Measurements from ENCODE around the gene AOX1. TPM values are rescaled to one million over a fixed set of nuclear protein-coding genes. Genes with fewer than 3 reads are reported as not detected.
"Not testable (repeated sequence)": the region's sequence is repeated elsewhere in the genome, so short reads cannot be mapped to it uniquely, and the experiment has no call there.

Gene AOX1
- polyA plus RNA-seq (ENCODE audit: insufficient read length in 3 of 3): 1 to 10 TPM; 1.7 to 2.4 (median 2.1) TPM
- long read RNA-seq, donor 1: 0 reads
- long read RNA-seq, donor 2: 0 reads
- long read RNA-seq, donor 3: 0 reads
- long read RNA-seq, donor 4: 0 reads
- long read RNA-seq, donor 5: 0 reads
- long read RNA-seq, donor 6: 0 reads
- long read RNA-seq, donor 7: 0 reads
- long read RNA-seq, donor 8: 0 reads
- long read RNA-seq, donor 9: 0 reads
- long read RNA-seq, donor 10: 0 reads
- long read RNA-seq, donor 11: 0 reads
- long read RNA-seq, donor 12: 0 reads
- long read RNA-seq, donor 13, full-length matches to known transcripts: 1 of 1 reads
- long read RNA-seq, donor 13, partial matches to known transcripts: 0 of 1 reads
- long read RNA-seq, donor 13, other reads (novel, unspliced or antisense): 0 of 1 reads
- long read RNA-seq, donor 14: 0 reads
- long read RNA-seq, donor 15, full-length matches to known transcripts: 1 of 1 reads
- long read RNA-seq, donor 15, partial matches to known transcripts: 0 of 1 reads
- long read RNA-seq, donor 15, other reads (novel, unspliced or antisense): 0 of 1 reads
- long read RNA-seq, donor 16, full-length matches to known transcripts: 1 of 1 reads
- long read RNA-seq, donor 16, partial matches to known transcripts: 0 of 1 reads
- long read RNA-seq, donor 16, other reads (novel, unspliced or antisense): 0 of 1 reads

- peak in 5 of 11 donors; percentile 30 to 52 (median 41) for DNase-seq (ENCODE audit: extremely low read depth in 1 of 11, low read depth in 9 of 11, low spot score in 4 of 11)
Measured at GRCh38 chr2:200585730-200586643, at the start of gene AOX1. TSS of gene AOX1 (plus strand) at chr2:200586014. CDS start at chr2:200586109, 95 bp downstream.

DNA sequence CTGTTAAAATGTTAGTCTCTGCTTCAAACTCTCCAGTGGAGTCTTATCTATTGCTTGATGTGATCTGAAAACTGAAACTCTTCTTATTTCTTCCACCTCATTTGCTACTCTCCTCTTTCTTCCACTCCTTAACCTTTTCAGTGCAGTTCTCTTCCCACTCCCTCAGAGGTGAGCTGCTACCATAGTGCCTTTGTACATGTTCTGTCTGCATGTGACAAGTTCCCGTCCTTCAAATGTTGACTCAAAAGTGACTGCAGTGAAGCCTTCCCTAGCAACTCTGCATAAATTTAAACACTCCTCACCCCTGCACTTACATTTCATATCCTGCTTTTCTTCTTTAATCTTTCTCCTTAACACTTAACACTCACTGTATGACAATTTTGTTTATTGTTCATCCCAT lies 47.7 kb upstream of the AOX1 start:
- DNase-seq (ENCODE audit: extremely low read depth in 1 of 11, low read depth in 9 of 11, low spot score in 4 of 11): no peak

GRCh38 chr2:200540793-200541192 lies 45.0 kb upstream of the AOX1 start:
- DNase-seq (ENCODE audit: extremely low read depth in 1 of 11, low read depth in 9 of 11, low spot score in 4 of 11): no peak

DNA sequence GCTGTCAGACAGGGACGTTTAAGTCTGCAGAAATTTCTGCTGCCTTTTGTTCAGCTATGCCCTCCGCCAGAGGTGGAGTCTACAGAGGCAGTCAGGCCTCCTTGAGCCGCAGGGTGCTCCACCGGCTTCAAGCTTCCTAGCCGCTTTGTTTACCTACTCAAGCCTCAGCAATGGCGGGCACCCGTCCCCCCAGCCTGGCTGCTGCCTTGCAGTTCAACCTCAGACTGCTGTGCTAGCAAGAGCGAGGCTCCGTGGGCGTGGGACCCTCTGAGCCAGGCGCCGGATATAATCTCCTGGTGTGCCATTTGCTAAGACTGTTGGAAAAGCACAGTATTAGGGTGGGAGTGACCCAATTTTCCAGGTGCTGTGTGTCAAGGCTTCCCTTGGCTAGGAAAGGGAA lies 19.2 kb upstream of the AOX1 start:
- not testable (repeated sequence) for DNase-seq (ENCODE audit: extremely low read depth in 1 of 11, low read depth in 9 of 11, low spot score in 4 of 11)

DNA sequence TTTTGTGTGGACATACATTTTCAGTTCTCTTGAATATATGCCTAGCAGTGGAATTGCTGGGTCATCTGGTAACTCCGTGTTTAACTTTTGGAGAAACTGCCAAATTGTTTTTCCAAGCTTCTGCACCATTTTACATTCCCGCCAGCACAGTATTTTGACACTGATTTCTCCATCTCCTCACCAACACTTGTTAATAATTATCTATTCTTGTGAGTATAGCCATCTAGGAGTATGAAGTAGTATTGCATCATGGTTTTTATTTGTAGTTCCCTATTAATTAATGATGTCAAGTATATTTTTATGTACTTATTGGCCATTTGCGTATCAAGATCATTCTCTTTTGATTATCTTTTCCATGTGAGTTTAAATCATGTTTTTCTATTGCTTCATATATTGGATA lies 17.9 kb upstream of the AOX1 start:
- DNase-seq (ENCODE audit: extremely low read depth in 1 of 11, low read depth in 9 of 11, low spot score in 4 of 11): no peak

DNA sequence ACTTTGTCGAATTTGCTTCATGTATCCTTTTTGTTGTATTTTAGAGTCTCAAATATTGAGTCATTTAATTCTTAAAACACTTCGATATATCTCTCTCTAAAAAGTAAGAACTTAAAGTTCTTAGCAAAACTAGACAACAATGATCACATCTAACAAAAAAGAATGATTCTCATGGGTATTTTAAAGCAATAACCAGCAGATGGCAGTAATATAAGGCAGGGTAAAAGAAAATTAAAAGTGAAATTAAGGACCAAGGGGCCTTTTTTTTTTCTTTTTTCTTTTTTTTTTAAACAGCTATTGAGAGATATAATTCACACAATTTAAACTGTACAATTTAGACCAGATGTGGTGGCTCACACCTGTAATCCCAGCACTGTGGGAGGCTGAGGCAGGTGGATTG lies 9.9 kb upstream of the AOX1 start:
- no peak for DNase-seq (ENCODE audit: extremely low read depth in 1 of 11, low read depth in 9 of 11, low spot score in 4 of 11)

GRCh38 chr2:200577027-200577426 lies 8.8 kb upstream of the AOX1 start:
- DNase-seq (ENCODE audit: extremely low read depth in 1 of 11, low read depth in 9 of 11, low spot score in 4 of 11): no peak

DNA sequence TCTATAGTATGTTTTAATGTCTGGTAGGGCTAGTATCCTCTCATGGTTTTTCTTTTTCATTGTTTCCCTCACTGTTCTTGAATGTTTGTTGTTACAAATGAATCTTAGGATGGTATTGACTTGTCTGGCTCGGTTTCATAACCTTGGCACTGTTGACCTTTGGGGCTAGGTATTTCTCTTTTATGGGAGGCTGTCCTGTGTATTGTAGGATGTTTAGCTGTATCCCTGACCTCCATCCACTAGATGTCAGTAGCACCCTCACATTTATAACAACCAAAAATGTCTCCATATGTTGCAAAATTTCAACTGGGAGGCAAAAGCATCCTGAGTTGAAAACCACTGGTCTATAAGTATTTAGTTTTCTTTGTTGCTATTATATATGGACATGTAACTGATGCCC lies 7.0 kb upstream of the AOX1 start:
- no peak for DNase-seq (ENCODE audit: extremely low read depth in 1 of 11, low read depth in 9 of 11, low spot score in 4 of 11)

GRCh38 chr2:200584639-200585038 lies 1.2 kb upstream of the AOX1 start:
- no peak for DNase-seq (ENCODE audit: extremely low read depth in 1 of 11, low read depth in 9 of 11, low spot score in 4 of 11)

DNA sequence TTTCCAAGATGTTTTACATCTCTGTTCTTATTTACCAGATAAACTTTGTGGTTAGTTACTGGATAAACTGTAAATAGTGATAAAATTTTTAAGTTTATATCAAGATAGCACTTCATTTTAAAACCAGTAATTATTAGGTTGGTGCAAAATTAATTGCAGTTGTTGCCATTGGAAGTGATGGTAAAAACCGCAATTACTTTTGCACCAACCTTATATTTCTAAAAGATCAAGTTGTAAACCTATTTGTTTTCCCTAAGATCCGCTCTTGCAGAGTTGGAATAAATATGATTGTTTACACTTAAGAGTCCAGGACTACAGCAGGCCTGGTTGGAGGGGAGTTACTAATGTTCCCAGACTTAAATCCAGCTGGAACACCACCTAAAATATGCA lies 479 bp upstream of the AOX1 start:
- no peak for DNase-seq (ENCODE audit: extremely low read depth in 1 of 11, low read depth in 9 of 11, low spot score in 4 of 11)

DNA sequence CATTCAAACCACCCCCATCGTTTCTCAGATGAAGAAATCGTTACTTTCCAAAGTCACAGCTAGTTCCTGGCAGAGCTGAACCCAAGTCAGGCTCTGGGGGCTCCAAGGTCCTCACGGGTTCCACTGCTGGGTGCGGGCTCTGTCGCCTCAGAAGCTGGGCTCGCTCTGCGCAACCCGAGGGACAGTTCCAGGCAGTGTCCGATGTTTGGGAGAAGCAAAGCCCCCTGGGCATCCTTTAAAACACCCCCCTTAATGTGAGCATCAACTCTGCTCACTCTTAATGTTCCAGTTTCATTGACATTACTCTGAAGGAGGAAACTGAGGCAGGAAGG lies 796 bp downstream of the AOX1 start:
- DNase-seq (ENCODE audit: extremely low read depth in 1 of 11, low read depth in 9 of 11, low spot score in 4 of 11): no peak

- DNase-seq (ENCODE audit: extremely low read depth in 1 of 11, low read depth in 9 of 11, low spot score in 4 of 11): no peak
Measured at GRCh38 chr2:200587007-200587616, 1.3 kb downstream of the AOX1 start.

DNA sequence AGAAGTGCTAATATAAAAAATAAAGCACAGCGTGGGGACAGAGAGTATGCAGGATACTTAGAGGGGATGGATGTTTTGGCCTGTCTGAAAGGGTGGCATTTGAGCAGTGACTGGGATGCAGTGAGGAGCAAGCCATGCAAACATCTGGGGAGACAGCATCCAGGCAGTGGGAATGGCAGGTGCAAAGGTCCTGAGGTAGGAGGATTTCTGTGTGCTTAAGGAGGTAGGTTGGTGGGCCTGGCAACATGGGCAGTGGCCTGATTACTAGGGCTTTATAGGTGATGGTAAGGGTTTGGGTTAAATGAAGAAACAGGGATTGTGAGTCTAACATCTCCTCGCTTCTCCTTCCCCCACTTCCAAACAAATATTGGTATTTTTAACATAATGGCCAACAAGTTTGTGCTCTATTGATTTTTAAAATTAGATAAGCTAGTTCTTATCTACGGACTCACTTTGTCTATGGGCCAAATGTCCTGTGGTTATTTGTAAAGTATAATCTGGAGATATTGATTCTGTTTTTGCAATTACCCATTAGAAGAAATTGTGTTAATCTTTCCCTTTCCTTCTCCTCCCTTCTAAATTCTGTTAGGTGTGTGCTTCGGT lies 2.4 kb downstream of the AOX1 start:
- DNase-seq (ENCODE audit: extremely low read depth in 1 of 11, low read depth in 9 of 11, low spot score in 4 of 11): no peak

DNA sequence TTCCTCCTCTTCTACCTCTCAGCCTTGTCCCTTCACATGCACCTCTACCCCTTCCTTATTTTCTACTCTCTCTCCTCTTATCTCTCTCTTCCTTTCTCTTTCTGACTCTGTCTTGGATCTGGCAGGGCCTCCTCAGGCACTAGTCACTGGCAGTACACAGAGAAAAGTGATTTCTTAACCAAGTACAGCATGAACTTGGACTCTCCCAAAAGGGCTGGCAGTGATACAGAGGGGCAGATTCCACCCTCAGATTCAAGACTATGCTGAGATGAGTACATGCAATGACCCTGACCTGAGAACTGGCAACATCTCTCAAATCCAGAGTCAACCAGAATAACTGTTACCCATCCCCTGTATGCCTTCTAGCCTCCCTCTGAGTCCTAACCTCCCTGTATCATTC lies 4.3 kb downstream of the AOX1 start:
- no peak for DNase-seq (ENCODE audit: extremely low read depth in 1 of 11, low read depth in 9 of 11, low spot score in 4 of 11)

DNA sequence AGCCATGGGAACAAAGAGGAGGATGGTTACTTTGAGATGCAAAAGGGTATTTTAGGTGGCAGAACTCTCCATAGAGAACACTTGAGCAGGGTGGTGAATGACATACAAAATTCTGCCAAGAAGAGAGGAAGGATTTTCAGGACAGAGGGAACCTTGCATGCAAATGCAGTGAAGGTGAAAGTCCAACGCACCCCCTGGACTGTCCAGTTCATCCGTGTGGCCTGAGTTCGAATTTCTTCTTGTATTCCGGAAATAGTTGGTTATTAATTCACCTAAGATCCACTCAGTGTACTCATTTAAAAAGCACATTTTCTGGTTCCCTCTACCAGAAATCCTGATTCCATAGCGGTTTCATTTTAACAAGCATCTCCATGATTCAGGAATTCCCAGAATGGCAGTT lies 5.5 kb downstream of the AOX1 start:
- no peak for DNase-seq (ENCODE audit: extremely low read depth in 1 of 11, low read depth in 9 of 11, low spot score in 4 of 11)

DNA sequence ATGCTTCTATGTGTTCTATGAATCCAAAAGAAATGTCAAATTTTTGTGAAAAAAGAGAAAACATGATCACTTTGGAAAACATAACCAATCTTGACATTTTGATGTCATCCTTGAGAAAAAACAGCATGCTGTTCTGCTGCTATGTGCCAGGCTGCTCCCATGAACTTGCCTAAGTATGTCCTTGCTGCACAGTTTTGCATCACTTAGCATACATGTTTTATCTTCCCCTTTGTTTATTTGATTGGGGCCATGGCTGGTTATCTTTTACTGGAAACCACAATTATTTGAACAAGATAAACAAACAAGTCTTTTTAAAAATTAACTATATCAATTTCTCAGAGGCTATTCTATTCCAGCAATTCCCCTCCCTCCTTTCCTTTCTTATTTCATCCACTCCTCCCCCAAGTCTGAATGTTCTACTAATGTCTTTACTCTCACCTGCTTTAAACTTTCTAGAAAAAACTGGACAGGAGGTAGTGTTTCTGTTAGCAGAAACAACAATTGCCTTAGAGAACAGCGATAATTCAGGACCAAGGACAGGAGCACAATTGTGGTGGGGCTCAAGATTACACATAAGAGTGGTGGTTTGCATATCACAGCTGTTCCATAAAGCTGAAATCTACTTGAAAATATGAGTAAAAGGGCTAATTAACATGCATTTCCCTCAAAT lies 6.7 kb downstream of the AOX1 start:
- DNase-seq (ENCODE audit: extremely low read depth in 1 of 11, low read depth in 9 of 11, low spot score in 4 of 11): peak in 5 of 11 donors; percentile 30 to 52 (median 33)

DNA sequence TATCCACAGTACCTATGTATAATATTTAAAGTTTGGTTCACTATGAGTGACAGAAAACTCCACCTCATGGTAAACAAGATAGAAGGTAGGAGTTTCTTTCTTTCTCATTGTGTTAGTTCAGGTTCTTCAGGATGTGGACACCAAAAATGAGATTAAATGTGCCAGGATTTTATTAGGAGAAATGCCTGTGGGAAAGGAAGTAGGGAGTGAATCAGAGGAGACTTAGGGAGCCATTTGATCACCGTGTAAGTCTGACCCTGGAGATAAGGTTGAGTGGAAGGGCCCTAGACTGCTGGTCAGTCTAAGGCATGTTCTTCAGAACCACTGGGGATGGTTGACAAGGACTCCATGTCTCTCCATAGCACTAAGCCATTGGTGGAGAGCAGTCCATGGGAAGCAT lies 8.1 kb downstream of the AOX1 start:
- no peak for DNase-seq (ENCODE audit: extremely low read depth in 1 of 11, low read depth in 9 of 11, low spot score in 4 of 11)

DNA sequence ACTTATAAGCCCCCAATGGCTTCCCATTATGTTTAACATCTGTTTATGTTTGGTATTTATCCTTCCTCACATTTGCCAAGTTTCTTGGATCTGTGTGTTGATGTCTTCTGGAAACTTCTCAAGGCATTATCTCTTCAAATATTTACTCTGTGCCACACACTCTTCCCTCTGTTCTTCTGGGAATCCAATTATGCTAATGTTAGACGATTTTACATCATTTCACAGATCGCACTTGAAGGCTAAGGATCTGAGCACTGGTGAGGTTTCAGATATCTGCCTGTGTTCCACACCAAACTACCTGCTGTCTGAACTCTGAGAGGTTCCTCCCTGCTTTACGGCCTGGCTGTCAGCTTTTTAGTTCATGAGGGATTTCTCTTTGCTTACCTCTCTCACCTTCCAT lies 10.1 kb downstream of the AOX1 start:
- DNase-seq (ENCODE audit: extremely low read depth in 1 of 11, low read depth in 9 of 11, low spot score in 4 of 11): no peak
